HepG2 (cell line): ENCODE measurements around the gene VAMP2. TPM values are rescaled to one million over a fixed set of nuclear protein-coding genes. Genes with fewer than 3 reads are reported as not detected.

Source experiments
- ARNT ChIP-seq: fragments of 450-650 bp; IDR thresholded peaks from 2 replicates; pipeline ENCODE4 v1.6.1; 2017
- ATF7-NPFF ChIP-seq: sonication (generic); formaldehyde crosslinking; IDR thresholded peaks from 2 replicates; pipeline ENCODE4 v1.8.1; 2023; ENCODE audit warnings: mild to moderate bottlenecking, low read depth, missing genetic modification reagents, moderate library complexity
- BCL6 ChIP-seq: IDR thresholded peaks from 2 replicates; pipeline ENCODE4 v1.6.1; 2016; ENCODE audit warnings: missing genetic modification reagents, missing compliant biosample characterization
- CREB1 ChIP-seq, 2 experiments: fragments of 450-650 bp in 1 of 2; IDR thresholded peaks; 2 replicates each; pipeline ENCODE4 v1.6.1; 2016 to 2017; ENCODE audit warnings: control low read depth in 1 of 2, mild to moderate bottlenecking in 1 of 2, missing compliant biosample characterization in 1 of 2, missing genetic modification characterization in 1 of 2
- FLYWCH1 ChIP-seq: sonication (generic); formaldehyde crosslinking; IDR thresholded peaks from 2 replicates; pipeline ENCODE4 v1.8.1; 2023; ENCODE audit warnings: mild to moderate bottlenecking, missing genetic modification reagents
- FOXK2 ChIP-seq: fragments of 450-650 bp; IDR thresholded peaks from 2 replicates; pipeline ENCODE4 v1.6.1; 2016
- GTF3A ChIP-seq: sonication (generic); formaldehyde crosslinking; conservative IDR thresholded peaks from 2 replicates; pipeline ENCODE4 v1.4.0; 2020; ENCODE audit warnings: mild to moderate bottlenecking, missing genetic modification reagents
- GZF1 ChIP-seq: sonication (generic); formaldehyde crosslinking; IDR thresholded peaks from 2 replicates; pipeline ENCODE4 v1.5.1; 2020; ENCODE audit warnings: mild to moderate bottlenecking, missing genetic modification reagents
- HNRNPUL1 ChIP-seq: fragments of 200-400 bp; formaldehyde crosslinking; IDR thresholded peaks from 2 replicates; pipeline ENCODE4 v1.6.1; 2017; ENCODE audit warnings: low read depth, mild to moderate bottlenecking, low read length, moderate library complexity
- HOXA7 ChIP-seq: sonication (generic); formaldehyde crosslinking; IDR thresholded peaks from 2 replicates; pipeline ENCODE4 v1.8.1; 2022; ENCODE audit warnings: mild to moderate bottlenecking, missing genetic modification reagents, moderate library complexity
- HOXD1 ChIP-seq: sonication (generic); formaldehyde crosslinking; IDR thresholded peaks from 2 replicates; pipeline ENCODE4 v1.5.0; 2020; ENCODE audit warnings: missing genetic modification reagents
- IRF9 ChIP-seq: sonication (generic); formaldehyde crosslinking; IDR thresholded peaks from 2 replicates; pipeline ENCODE4 v1.8.0; 2022; ENCODE audit warnings: missing genetic modification reagents, mild to moderate bottlenecking, borderline replicate concordance
- NBN ChIP-seq: fragments of 450-650 bp; conservative IDR thresholded peaks from 2 replicates; pipeline ENCODE4 v1.6.1; 2017
- NCOA5 ChIP-seq: sonication (generic); formaldehyde crosslinking; IDR thresholded peaks from 2 replicates; pipeline ENCODE4 v1.4.0; 2020; ENCODE audit warnings: missing genetic modification reagents
- NFE2 ChIP-seq: sonication (generic); formaldehyde crosslinking; IDR thresholded peaks from 2 replicates; pipeline ENCODE4 v1.4.0; 2020; ENCODE audit warnings: missing genetic modification reagents
- RFXANK ChIP-seq: IDR thresholded peaks from 2 replicates; pipeline ENCODE4 v1.6.1; 2016
- SOX6 ChIP-seq, 2 experiments: fragments of 450-650 bp in 1 of 2; sonication (generic) in 1 of 2; formaldehyde crosslinking in 1 of 2; IDR thresholded peaks; 2 replicates each; pipeline versions ENCODE4 v1.4.0 to v1.6.1; 2017 to 2020; ENCODE audit warnings: antibody characterized with exemption in 1 of 2, mild to moderate bottlenecking in 1 of 2, missing genetic modification reagents in 1 of 2
- SSRP1 ChIP-seq: IDR thresholded peaks from 2 replicates; pipeline ENCODE4 v1.6.1; 2016; ENCODE audit warnings: control low read depth
- STAT5B ChIP-seq: sonication (generic); formaldehyde crosslinking; IDR thresholded peaks from 2 replicates; pipeline ENCODE4 v1.4.0; 2020; ENCODE audit warnings: missing genetic modification reagents
- TBX2 ChIP-seq: sonication (generic); formaldehyde crosslinking; IDR thresholded peaks from 2 replicates; pipeline ENCODE4 v1.5.0; 2020; ENCODE audit warnings: missing genetic modification reagents, mild to moderate bottlenecking, borderline replicate concordance
- ZMAT5 ChIP-seq: sonication (generic); formaldehyde crosslinking; IDR thresholded peaks from 2 replicates; pipeline ENCODE4 v1.5.0; 2020; ENCODE audit warnings: mild to moderate bottlenecking, low read depth, missing genetic modification reagents, borderline replicate concordance
- ZNF180 ChIP-seq: sonication (generic); formaldehyde crosslinking; IDR thresholded peaks from 2 replicates; pipeline ENCODE4 v1.4.0; 2020; ENCODE audit warnings: low read depth, missing genetic modification reagents, borderline replicate concordance
- ZNF251 ChIP-seq: sonication (generic); formaldehyde crosslinking; IDR thresholded peaks from 2 replicates; pipeline ENCODE4 v1.9.0; 2021; ENCODE audit warnings: mild to moderate bottlenecking, missing genetic modification reagents
- ZNF256 ChIP-seq: sonication (generic); formaldehyde crosslinking; conservative IDR thresholded peaks from 2 replicates; pipeline ENCODE4 v1.4.0; 2020; ENCODE audit warnings: missing genetic modification reagents
- ZNF501 ChIP-seq: sonication (generic); formaldehyde crosslinking; IDR thresholded peaks from 2 replicates; pipeline ENCODE4 v1.5.1; 2020; ENCODE audit warnings: mild to moderate bottlenecking, moderate library complexity, missing genetic modification reagents
- ZNF513 ChIP-seq: sonication (generic); formaldehyde crosslinking; conservative IDR thresholded peaks from 2 replicates; pipeline ENCODE4 v1.5.0; 2020; ENCODE audit warnings: missing genetic modification reagents
- ZNF569 ChIP-seq: sonication (generic); formaldehyde crosslinking; IDR thresholded peaks from 2 replicates; pipeline ENCODE4 v1.5.0; 2020; ENCODE audit warnings: mild to moderate bottlenecking, missing genetic modification reagents, moderate library complexity, borderline replicate concordance
- ZNF891 ChIP-seq: sonication (generic); formaldehyde crosslinking; IDR thresholded peaks from 2 replicates; pipeline ENCODE4 v1.5.0; 2020; ENCODE audit warnings: mild to moderate bottlenecking, missing genetic modification reagents
- polyA plus RNA-seq, 8 experiments: library from polyadenylated mRNA; depleted of rRNA in 3 of 8; stranded (reverse) in 7 of 8; unstranded in 1 of 8; fragments of >200 nt; fragmentation: Illumina TruSeq in 4 of 8; extraction: Trizol in 4 of 8; gene quantifications; 2 replicates each; pipeline versions ENCODE4 v1.2.1 to v1.2.3, GENCODE V29; 2011 to 2016; ENCODE audit warnings: low read depth in 4 of 8, missing spikeins in 1 of 8, mixed read lengths in 1 of 8; ENCODE audit not compliant: insufficient read depth in 1 of 8
- total RNA-seq, 5 experiments: library from RNA; depleted of rRNA; stranded (reverse); fragments of >200 nt; fragmentation: Illumina TruSeq; extraction: Trizol; gene quantifications; 2 replicates each; pipeline ENCODE4 v1.2.3, GENCODE V29; 2016; ENCODE audit warnings: low read depth in 1 of 5
- TF ChIP-seq, protein P1 (sequence below): IDR thresholded peaks from 2 replicates; pipeline ENCODE4 v1.6.1; 2016; ENCODE audit warnings: missing compliant biosample characterization, missing genetic modification reagents, borderline replicate concordance

Gene VAMP2
- total and polyA plus RNA-seq, 2 of the 13 experiments (the other 11 are each of a cell fraction or from before 2014, with no cell fraction given) = 3.9 to 17.2 TPM

GRCh38 chr17:8156246-8156992 lies 6.3 kb downstream of the VAMP2 start (continued):
- TF ChIP-seq ZNF513 (CRISPR knock-in tag) = no peak
- no peak; the same call in 1 of the 2 replicates for TF ChIP-seq GZF1 (CRISPR knock-in tag)
- TF ChIP-seq STAT5B (CRISPR knock-in tag) = no peak
- no peak; the same call in 1 of the 2 replicates for TF ChIP-seq ZNF891 (CRISPR knock-in tag)
- no peak for TF ChIP-seq ATF7-NPFF
- no peak for TF ChIP-seq HNRNPUL1
- no peak for TF ChIP-seq GTF3A
- no peak for TF ChIP-seq ZNF180 (CRISPR knock-in tag)
- TF ChIP-seq, protein P1, sequence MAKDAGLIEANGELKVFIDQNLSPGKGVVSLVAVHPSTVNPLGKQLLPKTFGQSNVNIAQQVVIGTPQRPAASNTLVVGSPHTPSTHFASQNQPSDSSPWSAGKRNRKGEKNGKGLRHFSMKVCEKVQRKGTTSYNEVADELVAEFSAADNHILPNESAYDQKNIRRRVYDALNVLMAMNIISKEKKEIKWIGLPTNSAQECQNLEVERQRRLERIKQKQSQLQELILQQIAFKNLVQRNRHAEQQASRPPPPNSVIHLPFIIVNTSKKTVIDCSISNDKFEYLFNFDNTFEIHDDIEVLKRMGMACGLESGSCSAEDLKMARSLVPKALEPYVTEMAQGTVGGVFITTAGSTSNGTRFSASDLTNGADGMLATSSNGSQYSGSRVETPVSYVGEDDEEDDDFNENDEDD = peak; percentile 42; the same call in 1 of the 2 replicates
- TF ChIP-seq TBX2 (CRISPR knock-in tag) = peak; percentile 87; the same call in 1 of the 2 replicates
- TF ChIP-seq NBN = no peak
- TF ChIP-seq RFXANK (CRISPR knock-in tag) = no peak
- no peak for TF ChIP-seq ZNF569 (CRISPR knock-in tag)
- TF ChIP-seq ZNF251 = no peak
- no peak for TF ChIP-seq ZNF256 (CRISPR knock-in tag)
- no peak for TF ChIP-seq SOX6 (IDR thresholded peaks at IDR 0.05)
- TF ChIP-seq SOX6 (CRISPR knock-in tag; IDR thresholded peaks at IDR 0.05) = peak; percentile 54; the same call in 1 of the 2 replicates
- TF ChIP-seq HOXA7 (CRISPR knock-in tag) = no peak
- TF ChIP-seq ZNF501 (CRISPR knock-in tag) = no peak
- no peak for TF ChIP-seq IRF9
- TF ChIP-seq BCL6 (CRISPR knock-in tag) = 0 out of 2 replicates have a peak, but pooled peaks have one; percentile 4
- no peak for TF ChIP-seq NCOA5 (CRISPR knock-in tag)
- no peak for TF ChIP-seq ZMAT5 (CRISPR knock-in tag)
- TF ChIP-seq ARNT = no peak
- TF ChIP-seq FOXK2 = peak; percentile 72
- TF ChIP-seq FLYWCH1 = no peak
- TF ChIP-seq HOXD1 (CRISPR knock-in tag) = no peak
- no peak for TF ChIP-seq NFE2 (CRISPR knock-in tag)
- TF ChIP-seq CREB1 (IDR thresholded peaks at IDR 0.05) = peak; percentile 92
- peak; percentile 93 for TF ChIP-seq CREB1 (CRISPR knock-in tag; IDR thresholded peaks at IDR 0.05)
- TF ChIP-seq SSRP1 (CRISPR knock-in tag) = no peak
